ENCODE data around the gene TCN2.

- TF ChIP-seq CTCF (conservative IDR thresholded peaks at IDR 0.05) = no peak
- no peak for TF ChIP-seq EZH2 (IDR thresholded peaks at IDR 0.05; ENCODE audit: low read depth)
These were observed 28.6 kb downstream of the TCN2 start, which contains the start of gene SLC35E4 for GRCh38 chr22:30635273-30636225.
